Heart left ventricle (tissue), 13 donors: ENCODE data around the gene NFIX.
"Not testable (repeated sequence)": the region's sequence is repeated elsewhere in the genome, so short reads cannot be mapped to it uniquely, and the experiment has no call there.

Source experiments
- CTCF ChIP-seq, 12 donors: fragments of 200-600 bp; sonication (generic) in 4 of 12; IDR thresholded peaks; one replicate each; pipeline versions ENCODE4 v1.5.0 to v1.8.0; 2018 to 2022; ENCODE audit warnings: antibody characterized with exemption in 12 of 12, mild to moderate bottlenecking in 5 of 12
- POLR2A ChIP-seq, 2 donors: fragments of 450-650 bp; IDR thresholded peaks; one replicate each; pipeline ENCODE4 v1.6.1; 2017; ENCODE audit warnings: antibody characterized with exemption in 2 of 2, mild to moderate bottlenecking in 2 of 2, moderate library complexity in 2 of 2
- donor health status: ischemic (EF 13 %, LVEDD 7.1; RV severe dilation, severe dysfunction).
- donor health status: DM: no; HTN: yes; CAD: no.
- donor health status: DM: no; HTN: no; CAD: no.
- donor health status: ischemic (EF 25% LVEDD 6.9; RV normal size, moderate dysfunction).
- donor health status: ischemic (EF 25% LVEDD 5.7; RV mildly dilated, moderate dysfunction).
- donor health status: ischemic (EF 35%, LVEDD 5.7; RV mildly dilated, moderate dysfunction).
- donor health status: nonischemic (EF 11% LVEDD 7.7; RV severe dilation, severe dysfunction).
- donor health status: DM: yes; HTN: yes; CAD: no.
- donor health status: PGD.
- donor health status: ischemic (EF 29% LVEDD 5.4; RV normal size, mild dysfunction).
- donor health status: nonischemic (EF 23%, LVEDD 6.1; RV moderate dilation, normal function).

- TF ChIP-seq CTCF, POLR2A (IDR thresholded peaks at IDR 0.05): not testable (repeated sequence)
These were observed 19.2 kb upstream of the NFIX start for GRCh38 chr19:12976109-12976508.
